ENCODE results near the gene RFX2. TPM values are rescaled to one million over a fixed set of nuclear protein-coding genes. Genes with fewer than 3 reads are reported as not detected.

RFX2 gene
- total and polyA plus RNA-seq, 10 of the 15 experiments (the other 5 are each of a cell fraction or from before 2014, with no cell fraction given) = 3.2 to 9.8 (median 4.7) TPM

DNA sequence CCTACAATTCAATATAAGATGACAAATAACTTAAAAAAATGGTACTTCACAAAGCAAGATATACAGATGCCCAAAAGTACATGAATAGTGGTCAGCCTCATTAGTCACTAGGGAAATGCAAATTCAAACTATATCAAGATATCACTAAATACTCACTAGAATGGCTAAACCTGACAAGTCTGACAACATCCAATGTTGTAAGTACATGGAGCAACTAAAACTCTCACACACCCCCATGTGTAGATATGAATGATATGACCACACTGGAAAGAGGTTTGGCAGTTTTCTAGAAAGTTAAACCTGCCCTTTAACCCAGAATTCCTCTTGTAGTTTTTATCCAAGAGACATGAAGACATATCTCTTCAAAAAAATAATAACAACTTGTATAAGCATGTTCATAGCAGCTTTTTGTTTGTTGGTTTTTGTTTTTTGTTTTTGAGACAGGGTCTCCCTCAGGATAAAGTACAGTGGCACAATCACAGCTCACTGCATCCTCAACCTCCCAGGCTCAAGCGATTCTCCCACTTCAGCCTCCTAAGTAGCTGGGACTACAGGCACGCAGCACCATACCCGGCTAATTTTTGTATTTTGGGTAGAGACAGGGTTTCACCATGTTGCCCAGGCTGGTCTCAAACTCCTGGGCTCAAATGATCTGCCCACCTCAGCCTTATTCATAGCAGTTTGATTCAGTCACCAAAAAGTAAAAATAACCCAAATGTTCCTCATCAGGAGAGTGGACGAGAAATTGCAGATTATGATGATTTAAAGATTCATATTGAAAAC is 55.1 kb downstream of the RFX2 start:
- ChIA-PET POLR2A (interaction anchor here (0.6 kb wide), 1 partner anchor 49 kb away, joined by 3 read pairs; no protein-coding TSS in a partner anchor), RAD21 (ENCODE audit: unreplicated experiment) (interaction anchor here (0.6 kb wide), 1 partner anchor 18 kb away, joined by 3 read pairs; no protein-coding TSS in a partner anchor), CTCF (interaction anchor here (0.7 to 6.0 kb wide), 3 partner anchors 23 to 72 kb away, joined by 3 to 95 read pairs (median 18); no protein-coding TSS in a partner anchor), SMC1A (ENCODE audit: uncharacterized antibody, unreplicated experiment) (interaction anchor here (0.6 to 6.9 kb wide), 4 partner anchors 49 to 93 kb away, joined by 3 to 68 read pairs (median 3); no protein-coding TSS in a partner anchor)
- 70% methylated on average over 4 of the region's 4 CpGs for WGBS (ENCODE audit: insufficient coverage, insufficient replicate concordance, low lambda C conversion rate, missing lambda C conversion rate)
- no peak overlapping the region for H3K4me2 ChIP-seq (ENCODE audit: control insufficient read depth, insufficient read depth)
- H3K27me3 ChIP-seq (replicated peaks in 1 of 2; ENCODE audit: control insufficient read depth in 2 of 2, insufficient read depth in 2 of 2, low read length in 1 of 2) = no peaks in the 10 kb centered on the region
- H3K9ac ChIP-seq (ENCODE audit: control insufficient read depth, insufficient read depth, low read length) = no peak overlapping the region
- H3K4me3 ChIP-seq = no peak overlapping the region
- no peak for FAIRE-seq
- no TSS peak for BruUV-seq (replicated peaks)
- H3K36me3 ChIP-seq (ENCODE audit: control insufficient read depth in 2 of 2, insufficient read depth in 2 of 2, low read length in 1 of 2) = no peaks in the 10 kb centered on the region
- in situ Hi-C loops (cut with MboI) (no loop called here), intact Hi-C loops (cut with micrococcal nuclease; ENCODE audit: unreplicated experiment) (no loop called here)
- H3K4me1 ChIP-seq (ENCODE audit: control insufficient read depth, insufficient read depth, low read length) = no peaks in the 10 kb centered on the region
- no peak overlapping the region for H3K27ac ChIP-seq (ENCODE audit: control insufficient read depth, insufficient read depth)
- DNase-seq (ENCODE audit: low read depth, low spot score) = no peak
- no peak overlapping the region for H2AFZ ChIP-seq (ENCODE audit: control insufficient read depth, low read depth, low read length)
- no peaks in the 10 kb centered on the region for H4K20me1 ChIP-seq (ENCODE audit: control insufficient read depth, insufficient read depth)
- no peak for ATAC-seq
- no peaks in the 10 kb centered on the region for H3K79me2 ChIP-seq (ENCODE audit: control insufficient read depth, insufficient read depth, low read length)
- no peaks in the 10 kb centered on the region for H3K9me3 ChIP-seq (replicated peaks; ENCODE audit: control insufficient read depth, insufficient read depth, low read length)
- TF ChIP-seq, protein P1, sequence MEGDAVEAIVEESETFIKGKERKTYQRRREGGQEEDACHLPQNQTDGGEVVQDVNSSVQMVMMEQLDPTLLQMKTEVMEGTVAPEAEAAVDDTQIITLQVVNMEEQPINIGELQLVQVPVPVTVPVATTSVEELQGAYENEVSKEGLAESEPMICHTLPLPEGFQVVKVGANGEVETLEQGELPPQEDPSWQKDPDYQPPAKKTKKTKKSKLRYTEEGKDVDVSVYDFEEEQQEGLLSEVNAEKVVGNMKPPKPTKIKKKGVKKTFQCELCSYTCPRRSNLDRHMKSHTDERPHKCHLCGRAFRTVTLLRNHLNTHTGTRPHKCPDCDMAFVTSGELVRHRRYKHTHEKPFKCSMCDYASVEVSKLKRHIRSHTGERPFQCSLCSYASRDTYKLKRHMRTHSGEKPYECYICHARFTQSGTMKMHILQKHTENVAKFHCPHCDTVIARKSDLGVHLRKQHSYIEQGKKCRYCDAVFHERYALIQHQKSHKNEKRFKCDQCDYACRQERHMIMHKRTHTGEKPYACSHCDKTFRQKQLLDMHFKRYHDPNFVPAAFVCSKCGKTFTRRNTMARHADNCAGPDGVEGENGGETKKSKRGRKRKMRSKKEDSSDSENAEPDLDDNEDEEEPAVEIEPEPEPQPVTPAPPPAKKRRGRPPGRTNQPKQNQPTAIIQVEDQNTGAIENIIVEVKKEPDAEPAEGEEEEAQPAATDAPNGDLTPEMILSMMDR (IDR thresholded peaks at IDR 0.05 in 2 of 3, conservative IDR thresholded peaks at IDR 0.05 in 1 of 3; ENCODE audit: control insufficient read depth in 2 of 3, extremely low read depth in 1 of 3, insufficient read depth in 1 of 3, low read depth in 3 of 3, low read length in 3 of 3) = no peak
- TF ChIP-seq ZNF24 (IDR thresholded peaks at IDR 0.05) (no peak), ZZZ3 (IDR thresholded peaks at IDR 0.05; ENCODE audit: control insufficient read depth, insufficient read length, low read depth) (no peak), MYC (IDR thresholded peaks at IDR 0.05; ENCODE audit: insufficient read depth, insufficient read length, insufficient replicate concordance, low read length, severe bottlenecking) (no peak), EP300 (IDR thresholded peaks at IDR 0.05; ENCODE audit: borderline replicate concordance in 1 of 2, control insufficient read depth in 1 of 2, low read depth in 2 of 2, low read length in 2 of 2) (no peak), YBX1 (IDR thresholded peaks at IDR 0.05) (no peak), NFYB (IDR thresholded peaks at IDR 0.05; ENCODE audit: insufficient read depth, low read depth, low read length) (no peak), ZNF274 (IDR thresholded peaks at IDR 0.05; ENCODE audit: insufficient read depth, insufficient read length) (no peak), CBFB (IDR thresholded peaks at IDR 0.05; ENCODE audit: low read depth) (no peak), ESRRA (IDR thresholded peaks at IDR 0.05; ENCODE audit: low read length) (no peak), POLR2A (IDR thresholded peaks at IDR 0.05; ENCODE audit: low read depth, low read length) (no peak), BMI1 (IDR thresholded peaks at IDR 0.05; ENCODE audit: borderline replicate concordance) (no peak), TCF7 (IDR thresholded peaks at IDR 0.05; ENCODE audit: borderline replicate concordance) (no peak), POLR2AphosphoS2 (IDR thresholded peaks at IDR 0.05; ENCODE audit: low read depth, low read length) (no peak)
- TF ChIP-seq, protein P2, sequence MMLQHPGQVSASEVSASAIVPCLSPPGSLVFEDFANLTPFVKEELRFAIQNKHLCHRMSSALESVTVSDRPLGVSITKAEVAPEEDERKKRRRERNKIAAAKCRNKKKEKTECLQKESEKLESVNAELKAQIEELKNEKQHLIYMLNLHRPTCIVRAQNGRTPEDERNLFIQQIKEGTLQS (IDR thresholded peaks at IDR 0.05; ENCODE audit: borderline replicate concordance, extremely low read depth, low read depth, low read length) = no peak
- TF ChIP-seq, protein P3, sequence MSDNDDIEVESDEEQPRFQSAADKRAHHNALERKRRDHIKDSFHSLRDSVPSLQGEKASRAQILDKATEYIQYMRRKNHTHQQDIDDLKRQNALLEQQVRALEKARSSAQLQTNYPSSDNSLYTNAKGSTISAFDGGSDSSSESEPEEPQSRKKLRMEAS (IDR thresholded peaks at IDR 0.05; ENCODE audit: low read depth, low read length) = no peak
- TF ChIP-seq, protein P4, sequence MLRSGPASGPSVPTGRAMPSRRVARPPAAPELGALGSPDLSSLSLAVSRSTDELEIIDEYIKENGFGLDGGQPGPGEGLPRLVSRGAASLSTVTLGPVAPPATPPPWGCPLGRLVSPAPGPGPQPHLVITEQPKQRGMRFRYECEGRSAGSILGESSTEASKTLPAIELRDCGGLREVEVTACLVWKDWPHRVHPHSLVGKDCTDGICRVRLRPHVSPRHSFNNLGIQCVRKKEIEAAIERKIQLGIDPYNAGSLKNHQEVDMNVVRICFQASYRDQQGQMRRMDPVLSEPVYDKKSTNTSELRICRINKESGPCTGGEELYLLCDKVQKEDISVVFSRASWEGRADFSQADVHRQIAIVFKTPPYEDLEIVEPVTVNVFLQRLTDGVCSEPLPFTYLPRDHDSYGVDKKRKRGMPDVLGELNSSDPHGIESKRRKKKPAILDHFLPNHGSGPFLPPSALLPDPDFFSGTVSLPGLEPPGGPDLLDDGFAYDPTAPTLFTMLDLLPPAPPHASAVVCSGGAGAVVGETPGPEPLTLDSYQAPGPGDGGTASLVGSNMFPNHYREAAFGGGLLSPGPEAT (IDR thresholded peaks at IDR 0.05; ENCODE audit: low read depth) = no peak
- TF ChIP-seq, protein P5, sequence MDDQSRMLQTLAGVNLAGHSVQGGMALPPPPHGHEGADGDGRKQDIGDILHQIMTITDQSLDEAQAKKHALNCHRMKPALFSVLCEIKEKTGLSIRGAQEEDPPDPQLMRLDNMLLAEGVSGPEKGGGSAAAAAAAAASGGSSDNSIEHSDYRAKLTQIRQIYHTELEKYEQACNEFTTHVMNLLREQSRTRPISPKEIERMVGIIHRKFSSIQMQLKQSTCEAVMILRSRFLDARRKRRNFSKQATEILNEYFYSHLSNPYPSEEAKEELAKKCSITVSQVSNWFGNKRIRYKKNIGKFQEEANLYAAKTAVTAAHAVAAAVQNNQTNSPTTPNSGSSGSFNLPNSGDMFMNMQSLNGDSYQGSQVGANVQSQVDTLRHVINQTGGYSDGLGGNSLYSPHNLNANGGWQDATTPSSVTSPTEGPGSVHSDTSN (IDR thresholded peaks at IDR 0.05; ENCODE audit: insufficient replicate concordance, low read depth, low read length) = no peak
